Measurements from ENCODE around the gene PKMYT1.

- TF ChIP-seq GATA3 (IDR thresholded peaks at IDR 0.05; ENCODE audit: low read depth, low read length), result no peak
- no peak for TF ChIP-seq GATA2 (IDR thresholded peaks at IDR 0.05; ENCODE audit: low read depth, low read length)
Measured at GRCh38 chr16:2949705-2950352, 30.4 kb downstream of the PKMYT1 start.
